IMR-90 (cell line): Measurements from ENCODE around the gene PTPRG. TPM values are rescaled to one million over a fixed set of nuclear protein-coding genes. Genes with fewer than 3 reads are reported as not detected.
A peak's percentile ranks its signal among the peaks of the same experiment; 100 is the strongest.

Source experiments
- ATAC-seq: fragments of 200-7000 bp; cut with Tn5 transposase; 2 replicates; pipeline ENCODE4 v1.9.1; 2020; ENCODE audit warnings: low read depth, mild to moderate bottlenecking, moderate library complexity
- BruUV-seq: library from RNA; stranded (reverse); fragments of 400-500 nt; replicated peaks from 2 replicates; lab custom pipeline; 2021; lab: Mats Ljungman, UMichigan
- CTCF ChIA-PET: fragments of 300-600 bp; formaldehyde crosslinking; extraction: SDS; loops from one replicate; lab custom pipeline; 2021; ENCODE audit warnings: antibody characterized with exemption; lab: Yijun Ruan, JAX
- POLR2A ChIA-PET: fragments of 300-600 bp; sonication (Branson Sonifier 250); formaldehyde crosslinking; loops from one replicate; lab custom pipeline; 2022; ENCODE audit warnings: antibody characterized with exemption; ENCODE audit not compliant: unreplicated experiment; lab: Charles Lee
- DNase-seq: peaks from one replicate; pipeline ENCODE4 v3.0.0; 2013
- H2AFZ ChIP-seq: replicated peaks from 2 replicates; pipeline ENCODE3; 2013; ENCODE audit warnings: low read length, mild to moderate bottlenecking; ENCODE audit not compliant: poor library complexity
- H2AK5ac ChIP-seq: 2 replicates; pipeline ENCODE4 v1.6.1; 2013; ENCODE audit warnings: low read depth, low read length, inconsistent platforms
- H2AK9ac ChIP-seq: replicated peaks from 2 replicates; pipeline ENCODE3; 2013; ENCODE audit warnings: mild to moderate bottlenecking, low read depth, low read length, moderate library complexity; ENCODE audit not compliant: poor library complexity
- H2BK120ac ChIP-seq: 2 replicates; pipeline ENCODE4 v1.6.1; 2013; ENCODE audit warnings: low read depth, low read length, inconsistent platforms
- H2BK15ac ChIP-seq: 3 replicates; pipeline ENCODE4 v1.6.1; 2013; ENCODE audit warnings: low read depth, low read length, inconsistent platforms
- H2BK20ac ChIP-seq: 2 replicates; pipeline ENCODE4 v1.6.1; 2013; ENCODE audit warnings: low read depth, mild to moderate bottlenecking, inconsistent platforms, low read length, moderate library complexity
- H2BK5ac ChIP-seq: 2 replicates; pipeline ENCODE4 v1.6.1; 2013; ENCODE audit warnings: mild to moderate bottlenecking, low read depth, low read length, inconsistent platforms; ENCODE audit not compliant: poor library complexity, severe bottlenecking
- H3K14ac ChIP-seq: replicated peaks from 2 replicates; pipeline ENCODE4 v1.6.1; 2013; ENCODE audit warnings: low read depth, low read length, inconsistent platforms
- H3K18ac ChIP-seq: 2 replicates; pipeline ENCODE4 v1.6.1; 2013; ENCODE audit warnings: low read depth, low read length, control low read depth
- H3K23ac ChIP-seq: 2 replicates; pipeline ENCODE4 v1.6.1; 2013; ENCODE audit warnings: low read depth, low read length, inconsistent platforms
- H3K27ac ChIP-seq: 2 replicates; pipeline ENCODE4 v1.5.1; 2013; ENCODE audit warnings: mild to moderate bottlenecking, control low read depth, low read length; ENCODE audit not compliant: insufficient read depth
- H3K27me3 ChIP-seq: 2 replicates; pipeline ENCODE4 v1.6.1; 2013; ENCODE audit warnings: low read length; ENCODE audit not compliant: control insufficient read depth, insufficient read depth
- H3K36me3 ChIP-seq: 2 replicates; pipeline ENCODE4 v1.6.1; 2013; ENCODE audit warnings: low read length, mixed read lengths; ENCODE audit not compliant: control insufficient read depth, insufficient read depth
- H3K4ac ChIP-seq: 2 replicates; pipeline ENCODE4 v1.6.1; 2013; ENCODE audit warnings: low read depth, low read length, inconsistent platforms
- H3K4me1 ChIP-seq: 2 replicates; pipeline ENCODE4 v1.6.1; 2013; ENCODE audit warnings: low read length, mixed read lengths; ENCODE audit not compliant: control insufficient read depth, insufficient read depth
- H3K4me2 ChIP-seq: 2 replicates; pipeline ENCODE4 v1.6.1; 2013; ENCODE audit warnings: low read depth, mild to moderate bottlenecking, control low read depth, low read length, moderate library complexity
- H3K4me3 ChIP-seq: 2 replicates; pipeline ENCODE4 v1.5.1; 2013; ENCODE audit warnings: low read depth, mild to moderate bottlenecking, control low read depth, low read length, moderate library complexity; ENCODE audit not compliant: insufficient read depth
- H3K56ac ChIP-seq: 2 replicates; pipeline ENCODE4 v1.6.1; 2013; ENCODE audit warnings: low read length, inconsistent platforms; ENCODE audit not compliant: insufficient read depth; ENCODE audit errors: extremely low read depth
- H3K79me1 ChIP-seq, 2 experiments: 2 replicates each; pipeline ENCODE4 v1.6.1; 2013; ENCODE audit warnings: low read length in 2 of 2, inconsistent platforms in 1 of 2, low read depth in 1 of 2
- H3K9ac ChIP-seq: 2 replicates; pipeline ENCODE4 v1.6.1; 2013; ENCODE audit warnings: low read depth, low read length, control low read depth
- H3K9me1 ChIP-seq: 2 replicates; pipeline ENCODE4 v1.6.1; 2013; ENCODE audit warnings: low read length, inconsistent platforms; ENCODE audit not compliant: insufficient read depth
- H3K9me3 ChIP-seq: 2 replicates; pipeline ENCODE4 v1.6.1; 2013; ENCODE audit warnings: low read length; ENCODE audit not compliant: control insufficient read depth, insufficient read depth
- H4K20me1 ChIP-seq: 2 replicates; pipeline ENCODE4 v1.6.1; 2013; ENCODE audit warnings: low read length, inconsistent platforms; ENCODE audit not compliant: insufficient read depth
- H4K5ac ChIP-seq: 2 replicates; pipeline ENCODE4 v1.6.1; 2013; ENCODE audit warnings: mild to moderate bottlenecking, low read depth, low read length, control low read depth
- H4K8ac ChIP-seq, 2 experiments: 2 replicates each; pipeline ENCODE4 v1.6.1; 2013; ENCODE audit warnings: low read depth in 2 of 2, low read length in 2 of 2, control low read depth in 1 of 2, inconsistent platforms in 1 of 2
- H4K91ac ChIP-seq: 2 replicates; pipeline ENCODE4 v1.6.1; 2013; ENCODE audit warnings: low read depth, low read length, inconsistent platforms; ENCODE audit not compliant: insufficient read depth
- BHLHE40 ChIP-seq: fragments of 150-350 bp; IDR thresholded peaks from 2 replicates; pipeline ENCODE4 v1.6.1; 2016; ENCODE audit warnings: mild to moderate bottlenecking, low read depth, low read length
- CEBPB ChIP-seq: IDR thresholded peaks from 2 replicates; pipeline ENCODE4 v1.6.1; 2012; ENCODE audit warnings: low read depth, low read length, improper control_type of control experiment
- CHD1 ChIP-seq: IDR thresholded peaks from 2 replicates; pipeline ENCODE4 v1.6.1; 2012; ENCODE audit warnings: low read depth, low read length, improper control_type of control experiment
- CTCF ChIP-seq: conservative IDR thresholded peaks from 2 replicates; pipeline ENCODE4 v1.5.1; 2012; ENCODE audit warnings: mild to moderate bottlenecking, low read depth, low read length, improper control_type of control experiment
- ELK1 ChIP-seq: fragments of 150-350 bp; IDR thresholded peaks from 2 replicates; pipeline ENCODE4 v1.6.1; 2016; ENCODE audit warnings: low read depth, mild to moderate bottlenecking, low read length, moderate library complexity, borderline replicate concordance
- FOS ChIP-seq: fragments of 150-350 bp; IDR thresholded peaks from 2 replicates; pipeline ENCODE4 v1.6.1; 2016; ENCODE audit warnings: low read depth, low read length
- MAFK ChIP-seq: IDR thresholded peaks from 2 replicates; pipeline ENCODE4 v1.6.1; 2012; ENCODE audit warnings: low read depth, low read length, improper control_type of control experiment
- MAZ ChIP-seq: IDR thresholded peaks from 2 replicates; pipeline ENCODE4 v1.6.1; 2012; ENCODE audit warnings: low read depth, mild to moderate bottlenecking, low read length, improper control_type of control experiment, moderate library complexity, borderline replicate concordance
- MXI1 ChIP-seq: IDR thresholded peaks from 2 replicates; pipeline ENCODE4 v1.6.1; 2012; ENCODE audit warnings: low read depth, mild to moderate bottlenecking, low read length, moderate library complexity, borderline replicate concordance
- NFE2L2 ChIP-seq: fragments of 150-350 bp; IDR thresholded peaks from 2 replicates; pipeline ENCODE4 v1.6.1; 2016; ENCODE audit warnings: low read depth, mild to moderate bottlenecking, low read length
- POLR2A ChIP-seq: IDR thresholded peaks from 2 replicates; pipeline ENCODE4 v1.6.1; 2012; ENCODE audit warnings: mild to moderate bottlenecking, low read depth, low read length
- RAD21 ChIP-seq: IDR thresholded peaks from 2 replicates; pipeline ENCODE4 v1.6.1; 2012; ENCODE audit warnings: low read length, improper control_type of control experiment
- RCOR1 ChIP-seq: IDR thresholded peaks from 2 replicates; pipeline ENCODE4 v1.6.1; 2012; ENCODE audit warnings: mild to moderate bottlenecking, low read length, improper control_type of control experiment; ENCODE audit not compliant: insufficient replicate concordance
- RFX5 ChIP-seq: IDR thresholded peaks from 2 replicates; pipeline ENCODE4 v1.8.0; 2012; ENCODE audit warnings: low read depth, mild to moderate bottlenecking, low read length, moderate library complexity
- SMC3 ChIP-seq: fragments of 150-350 bp; IDR thresholded peaks from 2 replicates; pipeline ENCODE4 v1.6.1; 2016; ENCODE audit warnings: low read depth, mild to moderate bottlenecking, antibody characterized with exemption, low read length, moderate library complexity
- USF2 ChIP-seq: fragments of 150-350 bp; IDR thresholded peaks from 2 replicates; pipeline ENCODE4 v1.6.1; 2017; ENCODE audit warnings: mild to moderate bottlenecking, antibody characterized with exemption, low read length, low read depth
- WGBS, 2 experiments: methylation state at CpG; one replicate each; pipeline versions ENCODE4 v1.1.5 to v1.1.7; 2013; ENCODE audit warnings: missing lambda C conversion rate in 2 of 2; ENCODE audit not compliant: insufficient read length in 1 of 2; ENCODE audit errors: extremely low coverage in 2 of 2; 5-methylcytosine and 5-hydroxymethylcytosine counted together
- dilution Hi-C: fragments of 300-500 bp; cut with HindIII; formaldehyde crosslinking; loops from one replicate; pipeline ENCODE4 v1.14.3; 2018; ENCODE audit warnings: low sequenced_read_pairs; ENCODE audit not compliant: unreplicated experiment
- in situ Hi-C: fragments of 300-500 bp; cut with MboI; formaldehyde crosslinking; loops from 3 replicates; pipeline ENCODE4 v1.14.3; 2019; ENCODE audit warnings: low sequenced_read_pairs, inconsistent platforms, mixed read lengths
- intact Hi-C: fragments of 100-400 bp; cut with micrococcal nuclease; formaldehyde crosslinking; loops from 2 replicates; pipeline ENCODE4 v1.10.0; 2022
- polyA plus RNA-seq, 3 experiments: library from polyadenylated mRNA; depleted of rRNA; stranded (reverse); fragments of >200 nt; gene quantifications; 2 replicates each; pipeline ENCODE4 v1.2.3, GENCODE V29; 2012; ENCODE audit warnings: low replicate concordance in 1 of 3
- total RNA-seq: library from RNA; depleted of rRNA; stranded (reverse); fragments of >200 nt; gene quantifications from 2 replicates; pipeline ENCODE4 v1.2.3, GENCODE V29; 2012

PTPRG gene
- total and polyA plus RNA-seq, 2 of the 4 experiments (the other 2 are of a cell fraction): 7.7 to 31.0 TPM

GRCh38 chr3:62208385-62208784 lies 647.0 kb downstream of the PTPRG start:
- ATAC-seq (no peak; the same call in 1 of the 2 replicates), DNase-seq (no peak)
- Histone ChIP-seq H3K14ac (no peak overlapping the region), H4K8ac (no peak overlapping the region), H3K9me3 (no peaks in the 10 kb centered on the region), H3K9ac (no peak overlapping the region), H3K36me3 (peaks cover 6% of the 10 kb centered on the region), H2BK20ac (no peak overlapping the region), H3K4me1 (no peaks in the 10 kb centered on the region; the same call in 1 of the 2 replicates), H2BK120ac (no peak overlapping the region), H3K4ac (no peak overlapping the region), H3K23ac (no peak overlapping the region), H3K27me3 (no peaks in the 10 kb centered on the region), H3K4me2 (no peak overlapping the region), H4K5ac (no peak overlapping the region), H2AFZ (no peak overlapping the region), H4K20me1 (no peaks in the 10 kb centered on the region), H3K79me1 (no peaks in the 10 kb centered on the region; a peak in 1 of 4 replicates), H3K9me1 (peaks cover under 1% of the 10 kb centered on the region; the same call in 1 of the 2 replicates), H3K56ac (no peak overlapping the region), H3K27ac (no peak overlapping the region), H4K91ac (no peak overlapping the region), H2AK9ac (peak overlapping the region; percentile 23), H2BK15ac (no peak overlapping the region), H3K4me3 (no peak overlapping the region), H2AK5ac (no peak overlapping the region), H2BK5ac (no peak overlapping the region), H3K18ac (no peak overlapping the region)
- dilution Hi-C loops (no loop called here), in situ Hi-C loops (loop anchor here (10.0 to 25.0 kb wide), 2 partner anchors 346 to 1029 kb away; no protein-coding TSS in a partner anchor), intact Hi-C loops (no loop called here)
- ChIA-PET CTCF (no interaction called here), POLR2A (no interaction called here)
- TF ChIP-seq NFE2L2: no peak
- TF ChIP-seq MAZ: no peak
- no peak for TF ChIP-seq USF2
- TF ChIP-seq FOS: no peak
- TF ChIP-seq RCOR1: no peak
- no peak for TF ChIP-seq MXI1
- no peak for TF ChIP-seq POLR2A
- no peak for TF ChIP-seq CTCF
- no peak for TF ChIP-seq MAFK
- no peak for TF ChIP-seq BHLHE40
- TF ChIP-seq RAD21: no peak
- no peak for TF ChIP-seq SMC3
- TF ChIP-seq RFX5: no peak
- no peak for TF ChIP-seq CHD1
- TF ChIP-seq ELK1: no peak
- TF ChIP-seq CEBPB: no peak
- WGBS, 2 experiments: 100% methylated on average over 1 of the region's 4 CpGs; no CpG with 5 or more reads in 1 of the 2 experiments
- no TSS peak for BruUV-seq
